ENCODE data around the gene LRRD1. TPM values are rescaled to one million over a fixed set of nuclear protein-coding genes. Genes with fewer than 3 reads are reported as not detected.

LRRD1 gene
- total and polyA plus RNA-seq, 2 of the 8 experiments (the other 6 are each of a cell fraction or from before 2014, with no cell fraction given) = not detected

DNA sequence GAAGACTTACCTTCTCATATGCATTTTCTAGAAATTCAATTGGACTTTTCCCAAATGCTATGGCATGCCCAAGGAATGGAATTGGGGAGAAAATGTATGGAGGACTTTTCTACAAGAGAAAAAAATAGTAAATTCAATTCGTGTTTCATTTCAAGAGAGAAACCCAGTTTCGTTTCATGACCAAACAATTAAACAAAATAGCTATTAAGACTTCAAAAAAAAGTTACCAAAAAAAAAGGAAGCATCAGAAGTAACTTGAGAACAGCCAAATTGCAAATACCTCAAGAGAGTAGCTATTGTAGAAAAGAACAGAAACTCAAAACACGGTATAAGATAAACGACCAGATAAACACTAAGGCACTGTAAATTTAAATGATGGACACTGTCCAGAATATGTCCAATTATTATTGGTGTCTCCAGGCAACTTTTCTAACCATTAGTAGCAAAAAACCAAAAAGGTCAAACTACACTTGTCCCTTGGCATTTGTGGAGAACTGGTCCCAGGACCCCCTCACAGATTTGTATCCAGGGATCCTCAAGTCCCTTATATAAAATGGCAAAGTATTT, 47.1 kb downstream of the LRRD1 start:
- peaks cover 0 to 43% (median 21%) of the 10 kb centered on the region in 4 experiments; a peak in 7 of 8 replicates for H3K36me3 ChIP-seq (ENCODE audit: control insufficient read depth in 2 of 4, insufficient read depth in 4 of 4, low read length in 3 of 4)
- TF ChIP-seq RBBP5 (IDR thresholded peaks at IDR 0.05; ENCODE audit: borderline replicate concordance, low read depth, low read length) (no peak), EZH2 (IDR thresholded peaks at IDR 0.05; ENCODE audit: low read depth, low read length, severe bottlenecking) (no peak), RAD21 (IDR thresholded peaks at IDR 0.05 in 1 of 2, conservative IDR thresholded peaks at IDR 0.05 in 1 of 2; ENCODE audit: low read depth in 2 of 2, low read length in 2 of 2) (no peak), YY1 (IDR thresholded peaks at IDR 0.05; ENCODE audit: low read depth, low read length) (no peak), GTF2F1 (IDR thresholded peaks at IDR 0.05; ENCODE audit: borderline replicate concordance, low read depth, low read length) (no peak), HDAC2 (IDR thresholded peaks at IDR 0.05; ENCODE audit: borderline replicate concordance in 1 of 2, low read depth in 2 of 2, low read length in 2 of 2) (no peak), POLR2A (IDR thresholded peaks at IDR 0.05; ENCODE audit: control extremely low read depth in 1 of 2, low read depth in 2 of 2, low read length in 2 of 2) (no peak), SIX5 (IDR thresholded peaks at IDR 0.05; ENCODE audit: low read depth, low read length) (no peak), EP300 (IDR thresholded peaks at IDR 0.05; ENCODE audit: borderline replicate concordance in 1 of 2, low read depth in 2 of 2, low read length in 2 of 2) (no peak), CBX8 (IDR thresholded peaks at IDR 0.05; ENCODE audit: borderline replicate concordance, low read depth, low read length) (no peak)
- TF ChIP-seq, protein P1, sequence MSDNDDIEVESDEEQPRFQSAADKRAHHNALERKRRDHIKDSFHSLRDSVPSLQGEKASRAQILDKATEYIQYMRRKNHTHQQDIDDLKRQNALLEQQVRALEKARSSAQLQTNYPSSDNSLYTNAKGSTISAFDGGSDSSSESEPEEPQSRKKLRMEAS (IDR thresholded peaks at IDR 0.05) = no peak

More for the DNA sequence above, 47.1 kb downstream of the LRRD1 start:
- Histone ChIP-seq H4K8ac (ENCODE audit: extremely low read depth, insufficient read depth, low read length) (no peak overlapping the region), H3K27ac (ENCODE audit: low read depth, low read length) (no peak overlapping the region), H2BK12ac (ENCODE audit: low read depth, low read length) (no peak overlapping the region), H3K23me2 (ENCODE audit: low read depth, low read length) (no peaks in the 10 kb centered on the region; the same call in 1 of the 2 replicates), H4K5ac (ENCODE audit: insufficient read length, low read depth, low read length) (no peak overlapping the region), H2BK15ac (ENCODE audit: low read length) (no peak overlapping the region), H3K9me3 (ENCODE audit: insufficient read depth in 2 of 2, low read depth in 1 of 2, low read length in 1 of 2) (no peaks in the 10 kb centered on the region), H4K20me1 (replicated peaks in 1 of 2; ENCODE audit: control insufficient read depth in 1 of 2, insufficient read depth in 2 of 2, low read length in 2 of 2) (peaks cover 0 to 7% of the 10 kb centered on the region in 2 experiments), H3K4me2 (ENCODE audit: insufficient read depth in 1 of 2, low read depth in 2 of 2, low read length in 2 of 2) (peak overlapping the region; percentile 40 to 75; a peak in 2 of 4 replicates), H3K27me3 (replicated peaks in 1 of 4; ENCODE audit: control insufficient read depth in 3 of 4, extremely low read depth in 1 of 4, insufficient read depth in 3 of 4, low read length in 3 of 4) (no peaks in the 10 kb centered on the region), H2BK20ac (ENCODE audit: low read length) (no peak overlapping the region), H3K56ac (replicated peaks; ENCODE audit: insufficient read length, low read depth, low read length) (no peak overlapping the region), H3K79me1 (ENCODE audit: low read depth, low read length) (no peaks in the 10 kb centered on the region; the same call in 1 of the 2 replicates), H3K14ac (ENCODE audit: insufficient read length) (no peak overlapping the region), H2AK5ac (ENCODE audit: low read depth, low read length) (no peak overlapping the region), H2AFZ (ENCODE audit: low read length) (no peak overlapping the region), H2BK120ac (replicated peaks; ENCODE audit: low read depth, low read length) (no peak overlapping the region), H4K91ac (replicated peaks; ENCODE audit: insufficient read length, low read length) (no peak overlapping the region), H3K18ac (ENCODE audit: extremely low read depth, low read length) (no peak overlapping the region), H3K9ac (replicated peaks in 1 of 4; ENCODE audit: extremely low read depth in 1 of 4, low read depth in 3 of 4, low read length in 3 of 4) (no peak overlapping the region), H3K4ac (replicated peaks; ENCODE audit: insufficient read length, low read depth, low read length) (no peak overlapping the region), H3K23ac (ENCODE audit: insufficient read length) (no peak overlapping the region), H2BK5ac (ENCODE audit: low read depth, low read length) (no peak overlapping the region), H3K79me2 (ENCODE audit: control insufficient read depth in 1 of 2, insufficient read depth in 2 of 2, low read length in 2 of 2) (peaks cover 6 to 47% of the 10 kb centered on the region in 2 experiments; a peak in 3 of 4 replicates), H3K4me1 (replicated peaks in 1 of 4; ENCODE audit: control insufficient read depth in 3 of 4, insufficient read depth in 4 of 4, low read length in 3 of 4) (peaks cover 0 to 6% (median 0%) of the 10 kb centered on the region in 4 experiments; a peak in 4 of 7 replicates), H3K4me3 (ENCODE audit: extremely low read depth in 1 of 4, insufficient read depth in 2 of 4, low read depth in 3 of 4, low read length in 4 of 4) (peak overlapping the region in 1 of 4 experiments; percentile 97; a peak in 1 of 8 replicates)
- DNase-seq (ENCODE audit: low read depth in 1 of 2, low spot score in 2 of 2) = no peak
- no peak for FAIRE-seq
- whole genome bisulfite sequencing, 2 experiments (ENCODE audit: extremely low coverage in 1 of 2, insufficient coverage in 1 of 2, insufficient read length in 1 of 2, insufficient replicate concordance in 2 of 2, low coverage in 1 of 2, low lambda C conversion rate in 2 of 2, missing lambda C conversion rate in 1 of 2) = 82% methylated on average over 4 of the region's 4 CpGs; no CpG with 5 or more reads in 1 of the 2 experiments
- POLR2A ChIA-PET (ENCODE audit: partially characterized antibody) = interaction anchor here (2.0 kb wide), 1 partner anchor 315 kb away, joined by 6 read pairs; the partner anchor contains the start of gene GATAD1
- CTCF ChIA-PET (ENCODE audit: partially characterized antibody) = interaction anchor here (0.9 to 1.3 kb wide), 3 partner anchors 10 to 315 kb away, joined by 3 to 4 read pairs (median 4); partner anchors contain the start of gene GATAD1
